HG03039 (cell line): Measurements from ENCODE around the gene FBLN7.

Experiments used
- ATAC-seq: cut with Tn5 transposase; IDR thresholded peaks from one replicate; pipeline ENCODE4 v1.9.1; 2021; ENCODE audit warnings: mild to moderate bottlenecking, moderate library complexity; ENCODE audit not compliant: unreplicated experiment

FBLN7 gene

GRCh38 chr2:112155331-112156151 lies 17.4 kb downstream of the FBLN7 start:
- ATAC-seq, result no peak

GRCh38 chr2:112156152-112156986 lies 18.2 kb downstream of the FBLN7 start:
- no peak for ATAC-seq

- no peak for ATAC-seq
Observed at GRCh38 chr2:112157472-112157871, 19.3 kb downstream of the FBLN7 start.

GRCh38 chr2:112159454-112159921 lies 21.3 kb downstream of the FBLN7 start:
- ATAC-seq, result no peak

- ATAC-seq, result no peak
Observed at GRCh38 chr2:112160283-112161250, 22.4 kb downstream of the FBLN7 start.

- no peak for ATAC-seq
Observed at GRCh38 chr2:112161431-112162145, 23.4 kb downstream of the FBLN7 start.

- ATAC-seq, result no peak
Observed at GRCh38 chr2:112162341-112162740, 24.2 kb downstream of the FBLN7 start.

GRCh38 chr2:112162956-112163355 lies 24.8 kb downstream of the FBLN7 start:
- no peak for ATAC-seq

- no peak for ATAC-seq
Observed at GRCh38 chr2:112163541-112163981, 25.4 kb downstream of the FBLN7 start.

- no peak for ATAC-seq
Observed at GRCh38 chr2:112164876-112165275, 26.7 kb downstream of the FBLN7 start.

GRCh38 chr2:112165296-112165695 lies 27.1 kb downstream of the FBLN7 start:
- ATAC-seq, result no peak

- ATAC-seq, result no peak
Observed at GRCh38 chr2:112166806-112167499, 28.8 kb downstream of the FBLN7 start.

GRCh38 chr2:112168422-112169124 lies 30.4 kb downstream of the FBLN7 start:
- no peak for ATAC-seq

GRCh38 chr2:112170495-112170894 lies 32.3 kb downstream of the FBLN7 start:
- no peak for ATAC-seq

GRCh38 chr2:112173646-112174319 lies 35.6 kb downstream of the FBLN7 start:
- ATAC-seq, result no peak

GRCh38 chr2:112174383-112174782 lies 36.2 kb downstream of the FBLN7 start:
- ATAC-seq, result no peak

GRCh38 chr2:112175333-112175732 lies 37.1 kb downstream of the FBLN7 start:
- ATAC-seq, result no peak

- ATAC-seq, result no peak
Observed at GRCh38 chr2:112175958-112176573, 37.9 kb downstream of the FBLN7 start.
